ENCODE results near the gene INHBE.

INHBE gene

DNA sequence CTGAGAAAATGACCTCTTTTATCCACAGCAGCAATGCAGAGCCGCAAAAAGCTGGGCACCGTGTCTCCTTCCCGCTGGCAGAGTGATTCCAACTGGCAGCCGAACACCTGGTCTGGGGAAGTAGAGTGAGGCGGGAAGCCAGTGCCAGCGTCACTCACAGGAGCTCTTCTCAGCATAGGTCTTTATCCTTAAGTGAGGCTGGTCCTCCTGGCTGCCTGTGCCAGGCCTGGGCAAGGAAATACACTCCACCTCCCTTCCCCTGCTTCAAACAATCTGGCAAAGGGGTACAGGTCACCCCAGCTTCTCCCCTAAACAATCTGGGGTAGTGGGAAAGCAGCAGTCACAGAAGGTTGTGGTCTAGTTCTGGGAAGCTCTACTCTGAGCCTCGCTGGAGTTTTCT, 19.8 kb downstream of the INHBE start:
- Histone ChIP-seq H3K4me1 (ENCODE audit: insufficient read depth, low read length, severe bottlenecking) (peaks cover 39% of the 10 kb centered on the region), H3K4me3 (ENCODE audit: low read depth, low read length, poor library complexity, severe bottlenecking) (no peak overlapping the region), H3K9me3 (ENCODE audit: low read length) (no peaks in the 10 kb centered on the region), H3K4me2 (ENCODE audit: low read length) (no peak overlapping the region), H3K27me3 (ENCODE audit: insufficient read depth, low read length) (no peaks in the 10 kb centered on the region), H3K9me2 (ENCODE audit: low read depth, low read length) (no peaks in the 10 kb centered on the region), H3K36me3 (ENCODE audit: insufficient read depth, low read length) (no peaks in the 10 kb centered on the region; the same call in 1 of the 2 replicates), H2AFZ (ENCODE audit: low read length) (no peak overlapping the region), H3K79me2 (ENCODE audit: insufficient read depth, low read length) (no peaks in the 10 kb centered on the region), H3F3A (ENCODE audit: insufficient read depth, low read length) (no peaks in the 10 kb centered on the region), H4K20me1 (ENCODE audit: insufficient read depth, low read length) (no peaks in the 10 kb centered on the region), H3K9ac (ENCODE audit: low read length) (no peak overlapping the region), H3K27ac (ENCODE audit: low read depth, low read length, poor library complexity, severe bottlenecking) (no peak overlapping the region)
- TF ChIP-seq, protein P1, sequence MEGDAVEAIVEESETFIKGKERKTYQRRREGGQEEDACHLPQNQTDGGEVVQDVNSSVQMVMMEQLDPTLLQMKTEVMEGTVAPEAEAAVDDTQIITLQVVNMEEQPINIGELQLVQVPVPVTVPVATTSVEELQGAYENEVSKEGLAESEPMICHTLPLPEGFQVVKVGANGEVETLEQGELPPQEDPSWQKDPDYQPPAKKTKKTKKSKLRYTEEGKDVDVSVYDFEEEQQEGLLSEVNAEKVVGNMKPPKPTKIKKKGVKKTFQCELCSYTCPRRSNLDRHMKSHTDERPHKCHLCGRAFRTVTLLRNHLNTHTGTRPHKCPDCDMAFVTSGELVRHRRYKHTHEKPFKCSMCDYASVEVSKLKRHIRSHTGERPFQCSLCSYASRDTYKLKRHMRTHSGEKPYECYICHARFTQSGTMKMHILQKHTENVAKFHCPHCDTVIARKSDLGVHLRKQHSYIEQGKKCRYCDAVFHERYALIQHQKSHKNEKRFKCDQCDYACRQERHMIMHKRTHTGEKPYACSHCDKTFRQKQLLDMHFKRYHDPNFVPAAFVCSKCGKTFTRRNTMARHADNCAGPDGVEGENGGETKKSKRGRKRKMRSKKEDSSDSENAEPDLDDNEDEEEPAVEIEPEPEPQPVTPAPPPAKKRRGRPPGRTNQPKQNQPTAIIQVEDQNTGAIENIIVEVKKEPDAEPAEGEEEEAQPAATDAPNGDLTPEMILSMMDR (IDR thresholded peaks at IDR 0.05; ENCODE audit: low read length) = no peak
- no peak for TF ChIP-seq EZH2 (IDR thresholded peaks at IDR 0.05; ENCODE audit: borderline replicate concordance, low read length)

DNA sequence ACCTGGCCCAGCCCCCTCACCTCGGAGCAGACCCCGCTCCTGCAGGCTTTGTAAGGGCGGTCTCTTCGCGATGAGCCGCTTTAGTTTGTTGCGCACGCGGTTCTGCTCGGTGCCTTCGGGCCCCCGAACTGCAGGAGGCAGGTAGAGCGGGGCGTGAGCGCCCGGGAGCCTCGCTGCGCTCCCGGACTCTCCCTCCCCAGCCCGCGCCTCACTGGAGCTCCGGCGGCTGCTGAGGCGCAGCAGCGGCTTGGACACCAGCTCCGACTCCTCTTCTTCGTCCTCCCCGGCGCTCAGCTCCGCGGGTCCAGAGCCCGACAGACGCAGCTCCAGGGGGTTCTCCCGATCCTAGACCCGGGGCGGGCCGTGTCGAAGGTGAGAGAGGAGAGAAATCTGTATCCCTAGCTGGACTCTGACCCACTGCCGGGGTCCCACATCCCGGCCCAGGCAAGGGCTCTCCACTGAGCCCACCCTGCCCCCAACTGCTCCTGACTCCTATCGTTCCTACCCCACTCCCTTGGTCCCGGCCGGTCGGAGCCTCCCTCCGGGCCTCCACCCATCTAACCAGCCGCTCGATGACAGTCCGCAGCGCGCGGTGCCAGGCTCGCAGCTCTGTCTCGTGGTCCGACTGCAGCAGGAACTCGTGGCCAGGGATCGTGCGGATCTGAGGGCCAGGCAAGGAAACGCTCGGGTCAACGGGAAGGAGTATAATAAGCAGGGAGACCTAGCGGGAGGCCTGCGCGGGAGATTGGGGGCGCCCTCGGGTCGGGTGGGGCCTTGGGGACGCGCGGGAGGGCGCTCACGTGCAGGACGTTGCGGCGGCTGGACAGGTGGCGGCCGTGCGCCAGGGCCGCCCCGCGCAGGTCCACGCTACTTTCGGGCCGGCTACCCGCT, 20.4 kb downstream of the INHBE start:
- Histone ChIP-seq H3K9ac (ENCODE audit: low read length) (no peak overlapping the region), H3K4me3 (ENCODE audit: low read depth, low read length, poor library complexity, severe bottlenecking) (peak overlapping the region; percentile 57), H3K27me3 (ENCODE audit: insufficient read depth, low read length) (no peaks in the 10 kb centered on the region), H3F3A (ENCODE audit: insufficient read depth, low read length) (no peaks in the 10 kb centered on the region), H3K36me3 (ENCODE audit: insufficient read depth, low read length) (no peaks in the 10 kb centered on the region; the same call in 1 of the 2 replicates), H2AFZ (ENCODE audit: low read length) (no peak overlapping the region), H4K20me1 (ENCODE audit: insufficient read depth, low read length) (no peaks in the 10 kb centered on the region), H3K9me3 (ENCODE audit: low read length) (no peaks in the 10 kb centered on the region), H3K9me2 (ENCODE audit: low read depth, low read length) (no peaks in the 10 kb centered on the region), H3K4me1 (ENCODE audit: insufficient read depth, low read length, severe bottlenecking) (peaks cover 46% of the 10 kb centered on the region), H3K79me2 (ENCODE audit: insufficient read depth, low read length) (no peaks in the 10 kb centered on the region), H3K4me2 (ENCODE audit: low read length) (peak overlapping the region; percentile 74), H3K27ac (ENCODE audit: low read depth, low read length, poor library complexity, severe bottlenecking) (no peak overlapping the region)
- TF ChIP-seq EZH2 (IDR thresholded peaks at IDR 0.05; ENCODE audit: borderline replicate concordance, low read length) = no peak
- TF ChIP-seq, protein P1 (IDR thresholded peaks at IDR 0.05; ENCODE audit: low read length) = no peak

DNA sequence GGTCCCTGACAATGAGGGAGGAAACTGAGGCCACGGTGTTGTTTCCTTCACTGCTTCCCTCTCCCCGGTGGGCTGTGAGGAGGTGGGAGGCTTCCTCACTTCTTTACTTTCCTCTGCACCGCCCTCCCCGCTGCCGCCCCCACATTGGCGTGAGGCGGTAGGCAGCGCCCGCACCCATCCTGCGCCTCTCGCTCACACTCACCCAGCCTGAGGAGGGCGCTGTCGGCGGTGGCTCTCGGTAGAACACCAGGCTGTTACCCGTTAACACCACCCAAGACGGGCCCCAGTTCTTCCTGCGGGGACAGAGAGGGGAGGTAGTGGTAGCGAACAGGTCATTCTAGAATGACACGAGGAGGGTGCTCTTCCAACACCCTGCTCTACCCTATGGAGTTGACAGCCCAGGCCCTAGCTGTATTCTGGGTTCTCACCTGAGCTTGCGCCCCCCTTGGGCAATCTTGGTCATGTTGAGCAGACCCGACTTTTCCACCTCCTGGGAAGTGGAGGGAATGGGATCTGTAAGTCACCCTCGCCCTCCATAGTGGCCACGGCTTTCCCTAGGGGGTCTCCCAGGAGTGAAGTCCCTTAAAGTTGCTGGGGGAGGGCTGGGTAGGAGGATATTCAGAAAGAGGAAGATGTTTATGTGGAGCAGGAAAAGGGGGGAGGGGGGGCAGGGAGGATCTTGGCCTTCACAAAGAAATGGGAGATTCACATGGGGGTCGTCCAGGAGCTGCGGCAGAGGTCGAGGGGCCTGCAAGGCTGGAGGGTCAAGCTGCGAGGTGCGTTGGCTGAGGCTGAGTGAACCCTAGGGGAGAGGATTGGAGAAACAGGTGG, 21.3 kb downstream of the INHBE start:
- H3K4me2 ChIP-seq (ENCODE audit: low read length) = peak overlapping the region; percentile 74
- peak overlapping the region; percentile 88 for H3K27ac ChIP-seq (ENCODE audit: low read depth, low read length, poor library complexity, severe bottlenecking)
- peak overlapping the region; percentile 65 for H3K9ac ChIP-seq (ENCODE audit: low read length)
- H3F3A ChIP-seq (ENCODE audit: insufficient read depth, low read length) = no peaks in the 10 kb centered on the region
- H3K9me3 ChIP-seq (ENCODE audit: low read length) = no peaks in the 10 kb centered on the region
- no peaks in the 10 kb centered on the region for H3K27me3 ChIP-seq (ENCODE audit: insufficient read depth, low read length)
- TF ChIP-seq EZH2 (IDR thresholded peaks at IDR 0.05; ENCODE audit: borderline replicate concordance, low read length) = no peak
- TF ChIP-seq, protein P1 (IDR thresholded peaks at IDR 0.05; ENCODE audit: low read length) = peak; percentile 85
- H4K20me1 ChIP-seq (ENCODE audit: insufficient read depth, low read length) = no peaks in the 10 kb centered on the region
- no peak overlapping the region for H2AFZ ChIP-seq (ENCODE audit: low read length)
- H3K36me3 ChIP-seq (ENCODE audit: insufficient read depth, low read length) = no peaks in the 10 kb centered on the region; the same call in 1 of the 2 replicates
- H3K79me2 ChIP-seq (ENCODE audit: insufficient read depth, low read length) = no peaks in the 10 kb centered on the region
- H3K4me1 ChIP-seq (ENCODE audit: insufficient read depth, low read length, severe bottlenecking) = peaks cover 51% of the 10 kb centered on the region
- H3K9me2 ChIP-seq (ENCODE audit: low read depth, low read length) = no peaks in the 10 kb centered on the region
- peak overlapping the region; percentile 57 for H3K4me3 ChIP-seq (ENCODE audit: low read depth, low read length, poor library complexity, severe bottlenecking)
